HepG2 (cell line): ENCODE results near the gene NEK5. TPM values are rescaled to one million over a fixed set of nuclear protein-coding genes. Genes with fewer than 3 reads are reported as not detected.
A peak's percentile ranks its signal among the peaks of the same experiment; 100 is the strongest.

Source experiments
- ATAC-seq: fragments of 200-7000 bp; cut with Tn5 transposase; 3 replicates; pipeline ENCODE4 v1.9.1; 2020; ENCODE audit warnings: mild to moderate bottlenecking, moderate library complexity
- BruUV-seq: library from RNA; stranded (reverse); fragments of 400-500 nt; replicated peaks from 2 replicates; lab custom pipeline; 2021; lab: Mats Ljungman, UMichigan
- CTCF ChIA-PET: fragments of 300-600 bp; formaldehyde crosslinking; extraction: SDS; loops from one replicate; lab custom pipeline; 2021; ENCODE audit warnings: low total read pairs, inconsistent platforms, low intra/inter-chr PET ratio; lab: Yijun Ruan, JAX
- POLR2A ChIA-PET: fragments of 350-600 bp; sonication (Branson Sonifier 250); formaldehyde crosslinking; loops from one replicate; lab custom pipeline; 2020; ENCODE audit warnings: antibody characterized with exemption, inconsistent platforms; lab: Yijun Ruan, JAX
- DNase-seq: peaks from one replicate; pipeline ENCODE4 v3.0.0-alpha.2; 2015; ENCODE audit warnings: low spot score
- FAIRE-seq: peaks from 3 replicates; lab custom pipeline; 2011; peaks lifted over from hg19 to GRCh38; lab: Jason Lieb, UNC
- H2AFZ ChIP-seq: one replicate; pipeline ENCODE4 v1.6.1; 2011; ENCODE audit warnings: low read length, inconsistent platforms
- H3K27ac ChIP-seq: fragments of 300-600 bp; 3 replicates; pipeline ENCODE4 v1.8.0; 2011; ENCODE audit warnings: mixed run types, mild to moderate bottlenecking, mixed read lengths, low read length, inconsistent platforms; ENCODE audit not compliant: insufficient read depth; ENCODE audit errors: extremely low read length
- H3K27me3 ChIP-seq, 2 experiments: fragments of 200-600 bp in 1 of 2; 2 replicates in 1 of 2; 3 replicates in 1 of 2; pipeline versions ENCODE4 v1.6.0 to v1.8.0; 2011; ENCODE audit warnings: low read length in 2 of 2, mild to moderate bottlenecking in 2 of 2, moderate library complexity in 2 of 2, inconsistent platforms in 1 of 2; ENCODE audit not compliant: insufficient read depth in 2 of 2, control insufficient read depth in 1 of 2
- H3K36me3 ChIP-seq, 2 experiments: fragments of 200-600 bp in 1 of 2; replicated peaks in 1 of 2; 2 replicates in 1 of 2; 3 replicates in 1 of 2; pipeline versions ENCODE4 v1.5.1 to v1.8.0; 2011; ENCODE audit warnings: low read length in 2 of 2, inconsistent platforms in 1 of 2; ENCODE audit not compliant: insufficient read depth in 2 of 2, control insufficient read depth in 1 of 2
- H3K4me1 ChIP-seq: 2 replicates; pipeline ENCODE4 v1.5.1; 2012; ENCODE audit warnings: low read length, inconsistent platforms; ENCODE audit not compliant: insufficient read depth
- H3K4me2 ChIP-seq: 2 replicates; pipeline ENCODE4 v1.6.0; 2011; ENCODE audit warnings: low read depth, low read length, inconsistent platforms
- H3K4me3 ChIP-seq, 3 experiments: fragments of 200-600 bp in 1 of 3; sonication (generic), shearing (Covaris generic) in 1 of 3; replicated peaks in 1 of 3; 2 replicates each; pipeline ENCODE4 v1.5.1; 2011 to 2016; ENCODE audit warnings: low read length in 3 of 3, inconsistent platforms in 2 of 3, low read depth in 2 of 3, mild to moderate bottlenecking in 2 of 3, control low read depth in 1 of 3, mixed read lengths in 1 of 3; ENCODE audit not compliant: insufficient read depth in 1 of 3
- H3K79me2 ChIP-seq: one replicate; pipeline ENCODE4 v1.6.1; 2011; ENCODE audit warnings: low read length, inconsistent platforms; ENCODE audit not compliant: insufficient read depth
- H3K9ac ChIP-seq: 2 replicates; pipeline ENCODE4 v1.6.0; 2011; ENCODE audit warnings: mild to moderate bottlenecking, low read depth, low read length, inconsistent platforms; ENCODE audit not compliant: insufficient read depth
- H3K9me3 ChIP-seq: 2 replicates; pipeline ENCODE4 v1.5.1; 2012; ENCODE audit warnings: mild to moderate bottlenecking, low read length
- H4K20me1 ChIP-seq: 2 replicates; pipeline ENCODE4 v1.6.0; 2011; ENCODE audit warnings: inconsistent platforms, mild to moderate bottlenecking, low read length, moderate library complexity; ENCODE audit not compliant: insufficient read depth
- ARID2 ChIP-seq: sonication (generic); formaldehyde crosslinking; IDR thresholded peaks from 2 replicates; pipeline ENCODE4 v1.8.1; 2022; ENCODE audit warnings: mild to moderate bottlenecking, missing genetic modification reagents, borderline replicate concordance
- FOXJ3 ChIP-seq: sonication (generic); formaldehyde crosslinking; IDR thresholded peaks from 2 replicates; pipeline ENCODE4 v1.4.0; 2020; ENCODE audit warnings: missing genetic modification reagents, mild to moderate bottlenecking, borderline replicate concordance
- HMG20B ChIP-seq: conservative IDR thresholded peaks from 2 replicates; pipeline ENCODE4 v1.6.1; 2016; ENCODE audit warnings: missing genetic modification reagents, missing compliant biosample characterization
- MIER3 ChIP-seq: IDR thresholded peaks from 2 replicates; pipeline ENCODE4 v1.6.1; 2016; ENCODE audit warnings: missing compliant biosample characterization, borderline replicate concordance
- PHF21A ChIP-seq: sonication (generic); formaldehyde crosslinking; IDR thresholded peaks from 2 replicates; pipeline ENCODE4 v1.5.0; 2020; ENCODE audit warnings: mild to moderate bottlenecking, missing genetic modification reagents
- RARA ChIP-seq: IDR thresholded peaks from 2 replicates; pipeline ENCODE4 v1.6.1; 2016; ENCODE audit warnings: missing genetic modification reagents, missing compliant biosample characterization
- TFDP2 ChIP-seq: sonication (generic); formaldehyde crosslinking; IDR thresholded peaks from 2 replicates; pipeline ENCODE4 v1.4.0; 2020; ENCODE audit warnings: missing genetic modification reagents
- ZNF263 ChIP-seq: sonication (generic); formaldehyde crosslinking; IDR thresholded peaks from 2 replicates; pipeline ENCODE4 v1.4.0; 2020; ENCODE audit warnings: missing genetic modification reagents
- ZNF407 ChIP-seq: sonication (generic); formaldehyde crosslinking; IDR thresholded peaks from one replicate; pipeline ENCODE4 v1.5.1; 2020; ENCODE audit warnings: mild to moderate bottlenecking, missing genetic modification reagents; ENCODE audit errors: not compliant biosample characterization
- WGBS: methylation state at CpG from one replicate; pipeline ENCODE4 v1.1.6; 2017; ENCODE audit warnings: low lambda C conversion rate; 5-methylcytosine and 5-hydroxymethylcytosine counted together
- in situ Hi-C: cut with HindIII; loops from 2 replicates; pipeline ENCODE4 v1.10.0; 2017; ENCODE audit warnings: low pct_unique_long_range_greater_than_20kb; ENCODE audit not compliant: extremely low pct_ligation_motif_present
- intact Hi-C: fragments of 100-400 bp; cut with micrococcal nuclease; formaldehyde crosslinking; loops from one replicate; pipeline ENCODE4 v1.10.0; 2022; ENCODE audit not compliant: unreplicated experiment
- polyA plus RNA-seq, 8 experiments: library from polyadenylated mRNA; depleted of rRNA in 3 of 8; stranded (reverse) in 7 of 8; unstranded in 1 of 8; fragments of >200 nt; fragmentation: Illumina TruSeq in 4 of 8; extraction: Trizol in 4 of 8; gene quantifications; 2 replicates each; pipeline versions ENCODE4 v1.2.1 to v1.2.3, GENCODE V29; 2011 to 2016; ENCODE audit warnings: low read depth in 4 of 8, missing spikeins in 1 of 8, mixed read lengths in 1 of 8; ENCODE audit not compliant: insufficient read depth in 1 of 8
- total RNA-seq, 5 experiments: library from RNA; depleted of rRNA; stranded (reverse); fragments of >200 nt; fragmentation: Illumina TruSeq; extraction: Trizol; gene quantifications; 2 replicates each; pipeline ENCODE4 v1.2.3, GENCODE V29; 2016; ENCODE audit warnings: low read depth in 1 of 5
- TF ChIP-seq, protein P1 (sequence below): sonication (generic); formaldehyde crosslinking; IDR thresholded peaks from 2 replicates; pipeline ENCODE4 v1.8.1; 2023; ENCODE audit warnings: mild to moderate bottlenecking, missing genetic modification reagents
- TF ChIP-seq, protein P2 (sequence below): sonication (generic); formaldehyde crosslinking; IDR thresholded peaks from 2 replicates; pipeline ENCODE4 v1.4.0; 2020; ENCODE audit warnings: missing genetic modification reagents, low read depth, mild to moderate bottlenecking, borderline replicate concordance

The NEK5 gene
- total and polyA plus RNA-seq, 2 of the 13 experiments (the other 11 are each of a cell fraction or from before 2014, with no cell fraction given) = 0.12 to 0.22 TPM

GRCh38 chr13:52006523-52007245 is 122.2 kb downstream of the NEK5 start:
- in situ Hi-C loops = loop anchor here (25.0 kb wide), 1 partner anchor 456 kb away; the partner anchor contains the start of genes CKAP2 and VPS36
- TF ChIP-seq HMG20B (CRISPR knock-in tag) (0 out of 2 replicates have a peak, but pooled peaks have one; percentile 15), RARA (CRISPR knock-in tag) (peak; percentile 44; the same call in 1 of the 2 replicates), TFDP2 (CRISPR knock-in tag) (no peak), FOXJ3 (0 out of 2 replicates have a peak, but pooled peaks have one; percentile 13), ZNF263 (CRISPR knock-in tag) (0 out of 2 replicates have a peak, but pooled peaks have one; percentile 26), PHF21A (CRISPR knock-in tag) (peak; percentile 28; the same call in 1 of the 2 replicates), MIER3 (CRISPR knock-in tag) (0 out of 2 replicates have a peak, but pooled peaks have one; percentile 18), ZNF407 (no peak), ARID2 (CRISPR knock-in tag) (peak; percentile 36; the same call in 1 of the 2 replicates)
- TF ChIP-seq, protein P1, sequence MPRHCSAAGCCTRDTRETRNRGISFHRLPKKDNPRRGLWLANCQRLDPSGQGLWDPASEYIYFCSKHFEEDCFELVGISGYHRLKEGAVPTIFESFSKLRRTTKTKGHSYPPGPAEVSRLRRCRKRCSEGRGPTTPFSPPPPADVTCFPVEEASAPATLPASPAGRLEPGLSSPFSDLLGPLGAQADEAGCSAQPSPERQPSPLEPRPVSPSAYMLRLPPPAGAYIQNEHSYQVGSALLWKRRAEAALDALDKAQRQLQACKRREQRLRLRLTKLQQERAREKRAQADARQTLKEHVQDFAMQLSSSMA (CRISPR knock-in tag) = 0 out of 2 replicates have a peak, but pooled peaks have one; percentile 58
- TF ChIP-seq, protein P2, sequence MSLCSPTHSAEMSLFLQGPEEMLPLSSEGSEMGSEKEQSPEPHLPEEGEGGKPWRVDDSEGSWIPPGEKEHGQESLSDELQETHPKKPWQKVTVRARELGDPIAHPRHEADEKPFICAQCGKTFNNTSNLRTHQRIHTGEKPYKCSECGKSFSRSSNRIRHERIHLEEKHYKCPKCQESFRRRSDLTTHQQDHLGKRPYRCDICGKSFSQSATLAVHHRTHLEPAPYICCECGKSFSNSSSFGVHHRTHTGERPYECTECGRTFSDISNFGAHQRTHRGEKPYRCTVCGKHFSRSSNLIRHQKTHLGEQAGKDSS (CRISPR knock-in tag) = 0 out of 2 replicates have a peak, but pooled peaks have one; percentile 29

More at GRCh38 chr13:52006523-52007245, 122.2 kb downstream of the NEK5 start:
- peak; percentile 31 for ATAC-seq
- H3K27me3 ChIP-seq = no peaks in the 10 kb centered on the region; a peak in 1 of 5 replicates
- H3K27ac ChIP-seq = peak overlapping the region; percentile 56
- peak overlapping the region; percentile 41; the same call in 1 of the 2 replicates for H3K9ac ChIP-seq
- H2AFZ ChIP-seq = no peak overlapping the region
- peak overlapping the region; percentile 82 for H3K4me2 ChIP-seq
- CTCF ChIA-PET = no interaction called here
- peaks cover 83% of the 10 kb centered on the region for H3K4me1 ChIP-seq
- H3K9me3 ChIP-seq = no peaks in the 10 kb centered on the region
- intact Hi-C loops = no loop called here
- no peak for FAIRE-seq
- peaks cover 96% of the 10 kb centered on the region for H3K79me2 ChIP-seq
- POLR2A ChIA-PET = interaction anchor here (0.6 to 2.0 kb wide), 3 partner anchors 8 to 61 kb away, joined by 3 to 14 read pairs (median 3); partner anchors contain the start of gene UTP14C
- peaks cover 0 to 5% of the 10 kb centered on the region in 2 experiments; a peak in 1 of 5 replicates for H3K36me3 ChIP-seq
- H4K20me1 ChIP-seq = peaks cover 38% of the 10 kb centered on the region
- H3K4me3 ChIP-seq = peak overlapping the region in 2 of 3 experiments; percentile 15 to 51; a peak in 3 of 6 replicates
- peak; percentile 50 for DNase-seq
- BruUV-seq = no TSS peak
- 30% methylated on average over 8 of the region's 8 CpGs for WGBS
